ENCODE results near the gene ALX4.

ALX4 gene

GRCh38 chr11:44300844-44301563, 8.9 kb downstream of the ALX4 start:
- DNase-seq (ENCODE audit: low read depth, low spot score): no peak

GRCh38 chr11:44298862-44299261, 11.1 kb downstream of the ALX4 start:
- DNase-seq (ENCODE audit: low read depth, low spot score): no peak

- DNase-seq (ENCODE audit: low read depth, low spot score): no peak
These were observed 19.7 kb downstream of the ALX4 start for GRCh38 chr11:44290208-44290607.

- no peak for DNase-seq (ENCODE audit: low read depth, low spot score)
These were observed 21.8 kb downstream of the ALX4 start for GRCh38 chr11:44288133-44288526.

- DNase-seq (ENCODE audit: low read depth, low spot score): no peak
These were observed 23.0 kb downstream of the ALX4 start for GRCh38 chr11:44286911-44287310.

- DNase-seq (ENCODE audit: low read depth, low spot score): peak; percentile 29
These were observed 23.6 kb downstream of the ALX4 start for GRCh38 chr11:44286268-44286880.

GRCh38 chr11:44285756-44286155, 24.2 kb downstream of the ALX4 start:
- DNase-seq (ENCODE audit: low read depth, low spot score): no peak

GRCh38 chr11:44282620-44283019, 27.3 kb downstream of the ALX4 start:
- no peak for DNase-seq (ENCODE audit: low read depth, low spot score)

GRCh38 chr11:44281151-44281550, 28.8 kb downstream of the ALX4 start:
- no peak for DNase-seq (ENCODE audit: low read depth, low spot score)

GRCh38 chr11:44280257-44280656, 29.7 kb downstream of the ALX4 start:
- DNase-seq (ENCODE audit: low read depth, low spot score): no peak

- DNase-seq (ENCODE audit: low read depth, low spot score): no peak
These were observed 30.5 kb downstream of the ALX4 start for GRCh38 chr11:44279483-44279882.

GRCh38 chr11:44277196-44278090, 32.5 kb downstream of the ALX4 start:
- DNase-seq (ENCODE audit: low read depth, low spot score): no peak

GRCh38 chr11:44275961-44276550, 33.9 kb downstream of the ALX4 start:
- DNase-seq (ENCODE audit: low read depth, low spot score): no peak

- no peak for DNase-seq (ENCODE audit: low read depth, low spot score)
These were observed 34.7 kb downstream of the ALX4 start for GRCh38 chr11:44275241-44275640.

- no peak for DNase-seq (ENCODE audit: low read depth, low spot score)
These were observed 35.5 kb downstream of the ALX4 start for GRCh38 chr11:44274404-44274803.

GRCh38 chr11:44271286-44271685, 38.7 kb downstream of the ALX4 start:
- no peak for DNase-seq (ENCODE audit: low read depth, low spot score)

- no peak for DNase-seq (ENCODE audit: low read depth, low spot score)
These were observed 39.3 kb downstream of the ALX4 start for GRCh38 chr11:44270403-44271273.

- no peak for DNase-seq (ENCODE audit: low read depth, low spot score)
These were observed 40.3 kb downstream of the ALX4 start for GRCh38 chr11:44269369-44270351.

- DNase-seq (ENCODE audit: low read depth, low spot score): no peak
These were observed 41.3 kb downstream of the ALX4 start for GRCh38 chr11:44268614-44269080.
